GM15510 (cell line): ENCODE measurements around the gene LAMA5.

Experiments used
- POLR2A ChIP-seq: IDR thresholded peaks from 3 replicates; pipeline ENCODE4 v1.6.1; 2011; ENCODE audit warnings: borderline replicate concordance; ENCODE audit not compliant: insufficient read length; ENCODE audit errors: extremely low read depth

LAMA5 gene

GRCh38 chr20:62395311-62396242, 28.5 kb upstream of the LAMA5 start:
- TF ChIP-seq POLR2A = no peak

- TF ChIP-seq POLR2A = no peak
Observed at GRCh38 chr20:62394248-62395245, 27.4 kb upstream of the LAMA5 start.

- no peak for TF ChIP-seq POLR2A
Observed at GRCh38 chr20:62393830-62394229, 26.7 kb upstream of the LAMA5 start.

GRCh38 chr20:62393335-62393665, 26.2 kb upstream of the LAMA5 start:
- TF ChIP-seq POLR2A = no peak

- TF ChIP-seq POLR2A = no peak
Observed at GRCh38 chr20:62392621-62393334, 25.7 kb upstream of the LAMA5 start.

- TF ChIP-seq POLR2A = no peak
Observed at GRCh38 chr20:62392077-62392418, 24.9 kb upstream of the LAMA5 start.

- TF ChIP-seq POLR2A = no peak
Observed at GRCh38 chr20:62391165-62392076, 24.3 kb upstream of the LAMA5 start.

GRCh38 chr20:62390317-62391164, 23.4 kb upstream of the LAMA5 start:
- peak; percentile 11 for TF ChIP-seq POLR2A

- TF ChIP-seq POLR2A = no peak
Observed at GRCh38 chr20:62389601-62390087, 22.5 kb upstream of the LAMA5 start.

GRCh38 chr20:62388839-62389600, 21.9 kb upstream of the LAMA5 start:
- TF ChIP-seq POLR2A = no peak

GRCh38 chr20:62387933-62388635, 21.0 kb upstream of the LAMA5 start:
- TF ChIP-seq POLR2A = no peak
